Measurements from ENCODE around the gene FXYD7. TPM values are rescaled to one million over a fixed set of nuclear protein-coding genes. Genes with fewer than 3 reads are reported as not detected.

The FXYD7 gene
- total RNA-seq, 4 donors from 2014 or later, result 0.83 to 3.7 TPM; not detected in 2

GRCh38 chr19:35161434-35161743 lies 18.3 kb downstream of the FXYD7 start:
- H3K36me3 ChIP-seq, result no peaks in the 10 kb centered on the region
- no peak overlapping the region for H3K4me3 ChIP-seq
- no peak overlapping the region for H3K27ac ChIP-seq
- no peaks in the 10 kb centered on the region for H3K27me3 ChIP-seq
- DNase-seq, result no peak
- no peaks in the 10 kb centered on the region for H3K4me1 ChIP-seq
- no peak for TF ChIP-seq POLR2A (IDR thresholded peaks at IDR 0.05)
- TF ChIP-seq, protein P1, sequence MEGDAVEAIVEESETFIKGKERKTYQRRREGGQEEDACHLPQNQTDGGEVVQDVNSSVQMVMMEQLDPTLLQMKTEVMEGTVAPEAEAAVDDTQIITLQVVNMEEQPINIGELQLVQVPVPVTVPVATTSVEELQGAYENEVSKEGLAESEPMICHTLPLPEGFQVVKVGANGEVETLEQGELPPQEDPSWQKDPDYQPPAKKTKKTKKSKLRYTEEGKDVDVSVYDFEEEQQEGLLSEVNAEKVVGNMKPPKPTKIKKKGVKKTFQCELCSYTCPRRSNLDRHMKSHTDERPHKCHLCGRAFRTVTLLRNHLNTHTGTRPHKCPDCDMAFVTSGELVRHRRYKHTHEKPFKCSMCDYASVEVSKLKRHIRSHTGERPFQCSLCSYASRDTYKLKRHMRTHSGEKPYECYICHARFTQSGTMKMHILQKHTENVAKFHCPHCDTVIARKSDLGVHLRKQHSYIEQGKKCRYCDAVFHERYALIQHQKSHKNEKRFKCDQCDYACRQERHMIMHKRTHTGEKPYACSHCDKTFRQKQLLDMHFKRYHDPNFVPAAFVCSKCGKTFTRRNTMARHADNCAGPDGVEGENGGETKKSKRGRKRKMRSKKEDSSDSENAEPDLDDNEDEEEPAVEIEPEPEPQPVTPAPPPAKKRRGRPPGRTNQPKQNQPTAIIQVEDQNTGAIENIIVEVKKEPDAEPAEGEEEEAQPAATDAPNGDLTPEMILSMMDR (IDR thresholded peaks at IDR 0.05), result no peak
- no peaks in the 10 kb centered on the region for H3K9me3 ChIP-seq
- intact Hi-C loops (cut with DNase I; ENCODE audit: low total_unique reads), result no loop called here

- no peaks in the 10 kb centered on the region for H3K9me3 ChIP-seq
- intact Hi-C loops (cut with DNase I; ENCODE audit: low total_unique reads), result no loop called here
- H3K4me3 ChIP-seq, result no peak overlapping the region
- no peak for DNase-seq
- H3K36me3 ChIP-seq, result no peaks in the 10 kb centered on the region
- H3K4me1 ChIP-seq, result no peaks in the 10 kb centered on the region
- TF ChIP-seq, protein P1 (IDR thresholded peaks at IDR 0.05), result no peak
- no peak for TF ChIP-seq POLR2A (IDR thresholded peaks at IDR 0.05)
- no peaks in the 10 kb centered on the region for H3K27me3 ChIP-seq
- H3K27ac ChIP-seq, result no peak overlapping the region
Observed at GRCh38 chr19:35162471-35163326, 19.6 kb downstream of the FXYD7 start.

GRCh38 chr19:35164418-35164817 lies 21.4 kb downstream of the FXYD7 start:
- Histone ChIP-seq H3K4me3 (no peak overlapping the region), H3K4me1 (no peaks in the 10 kb centered on the region), H3K36me3 (no peaks in the 10 kb centered on the region), H3K27ac (no peak overlapping the region), H3K9me3 (no peaks in the 10 kb centered on the region), H3K27me3 (no peaks in the 10 kb centered on the region)
- intact Hi-C loops (cut with DNase I; ENCODE audit: low total_unique reads), result no loop called here
- no peak for DNase-seq
- TF ChIP-seq, protein P1 (IDR thresholded peaks at IDR 0.05), result no peak
- TF ChIP-seq POLR2A (IDR thresholded peaks at IDR 0.05), result no peak

DNA sequence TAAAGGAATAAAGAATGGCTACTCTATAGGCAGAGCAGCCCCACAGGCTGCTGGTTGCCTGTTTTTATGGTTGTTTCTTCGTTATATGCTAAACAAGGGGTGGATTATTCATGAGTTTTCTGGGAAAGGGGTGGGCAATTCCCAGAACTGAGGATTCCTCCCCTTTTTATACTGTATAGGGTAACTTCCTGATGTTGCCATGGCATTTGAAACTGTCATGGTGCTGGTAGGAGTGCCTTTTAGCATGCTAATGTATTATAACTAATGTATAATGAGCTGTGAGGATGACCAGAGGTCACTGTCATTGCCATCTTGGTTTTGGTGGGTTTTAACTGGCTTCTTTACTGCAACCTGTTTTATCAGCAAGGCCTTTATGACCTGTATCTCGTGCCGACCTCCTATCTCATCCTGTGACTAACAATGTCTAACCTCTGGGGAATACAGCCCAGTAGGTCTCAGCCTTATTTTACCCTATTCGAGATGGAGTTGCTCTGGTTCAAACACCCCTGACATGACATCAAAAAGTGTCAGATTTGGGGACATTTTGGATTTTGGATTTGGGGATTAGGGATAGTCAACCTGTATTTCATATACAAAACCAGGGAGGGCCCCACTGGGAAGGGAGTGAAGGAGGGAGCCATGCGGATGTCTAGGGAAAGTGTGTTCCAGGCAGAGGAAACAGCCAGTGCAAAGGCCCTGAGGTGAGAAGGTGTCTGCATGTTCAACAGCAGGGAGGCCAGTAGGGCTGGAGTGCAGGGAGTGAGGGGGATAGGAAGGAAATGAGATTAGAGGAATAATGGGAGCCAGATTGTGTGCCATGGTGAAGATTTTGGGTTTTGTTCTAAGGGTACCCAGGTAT lies 22.4 kb downstream of the FXYD7 start:
- Histone ChIP-seq H3K27ac (no peak overlapping the region), H3K4me1 (no peaks in the 10 kb centered on the region), H3K4me3 (no peak overlapping the region), H3K27me3 (no peaks in the 10 kb centered on the region), H3K36me3 (no peaks in the 10 kb centered on the region), H3K9me3 (no peaks in the 10 kb centered on the region)
- DNase-seq, result no peak
- TF ChIP-seq, protein P1 (IDR thresholded peaks at IDR 0.05), result no peak
- TF ChIP-seq POLR2A (IDR thresholded peaks at IDR 0.05), result no peak
- intact Hi-C loops (cut with DNase I; ENCODE audit: low total_unique reads), result no loop called here
